Muscle of back (tissue), 11 donors: ENCODE measurements around the gene PPL. TPM values are rescaled to one million over a fixed set of nuclear protein-coding genes. Genes with fewer than 3 reads are reported as not detected.
A peak's percentile ranks its signal among the peaks of the same experiment; 100 is the strongest.
"Not testable (repeated sequence)": the region's sequence is repeated elsewhere in the genome, so short reads cannot be mapped to it uniquely, and the experiment has no call there.

Experiments used
- DNase-seq, 3 donors: peaks; one replicate each; pipeline versions ENCODE4 v3.0.0 to v3.0.0-alpha.2; 2013
- polyA plus RNA-seq, 10 donors: library from polyadenylated mRNA; unstranded; fragments of 120-200 nt; gene quantifications; one replicate each; pipeline ENCODE4 v1.2.1, GENCODE V29; 2013; ENCODE audit not compliant: insufficient read length in 10 of 10

Gene PPL
- polyA plus RNA-seq, 10 donors, result 0.57 to 20.2 (median 1.2) TPM

DNA sequence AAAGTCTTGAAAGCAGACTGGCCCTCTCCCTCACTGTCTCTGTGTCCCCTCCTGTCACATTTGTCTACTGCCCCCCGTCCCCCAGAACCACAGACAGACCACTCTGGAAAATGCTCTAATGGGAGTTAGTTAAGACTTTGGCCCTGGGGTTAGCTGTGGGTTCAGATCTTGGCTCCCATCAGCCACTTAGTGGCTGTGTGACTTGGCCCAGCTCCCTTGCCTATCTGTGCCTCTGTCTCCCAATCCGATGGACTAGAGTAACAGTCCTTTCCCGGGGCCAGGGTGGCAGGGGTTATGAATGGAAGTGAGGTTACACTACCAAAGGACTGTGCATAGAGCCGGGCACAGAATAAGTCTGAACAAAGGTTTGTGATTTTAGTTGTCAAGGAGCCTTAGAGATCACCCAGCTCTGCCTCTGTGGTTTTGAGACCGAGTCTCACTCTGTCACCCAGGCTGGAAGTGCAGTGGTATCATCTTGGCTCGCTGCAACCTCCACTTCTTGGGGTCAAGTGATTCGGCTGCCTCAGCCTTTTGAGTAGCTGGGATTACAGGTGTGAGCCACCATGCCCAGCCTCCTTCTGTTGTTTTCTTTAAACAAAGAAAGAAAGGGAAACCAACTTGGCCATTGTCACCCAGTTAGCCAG lies 23.7 kb downstream of the PPL start:
- no peak for DNase-seq

DNA sequence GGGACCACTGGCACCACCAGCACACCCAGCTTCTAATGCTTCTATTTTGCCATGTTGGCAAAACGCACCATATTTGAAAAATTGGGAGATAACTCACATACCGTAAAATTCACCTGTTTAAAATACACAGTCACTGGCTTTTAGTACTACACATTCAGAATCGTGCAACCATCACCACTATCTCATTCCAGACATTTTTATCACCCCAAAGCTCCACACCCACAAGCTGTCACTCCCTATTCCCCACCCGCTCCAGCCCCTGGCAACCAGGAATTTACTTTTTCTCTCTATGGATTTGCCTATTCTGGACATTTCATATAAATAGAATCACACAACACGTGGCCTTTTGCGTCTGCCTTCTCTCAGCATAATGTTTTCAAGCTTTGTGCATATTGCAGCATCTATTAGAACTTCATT lies 25.0 kb downstream of the PPL start:
- no peak for DNase-seq

GRCh38 chr16:4910828-4911227 lies 26.1 kb downstream of the PPL start:
- DNase-seq, result no peak

GRCh38 chr16:4909825-4910224 lies 27.1 kb downstream of the PPL start:
- no peak for DNase-seq

DNA sequence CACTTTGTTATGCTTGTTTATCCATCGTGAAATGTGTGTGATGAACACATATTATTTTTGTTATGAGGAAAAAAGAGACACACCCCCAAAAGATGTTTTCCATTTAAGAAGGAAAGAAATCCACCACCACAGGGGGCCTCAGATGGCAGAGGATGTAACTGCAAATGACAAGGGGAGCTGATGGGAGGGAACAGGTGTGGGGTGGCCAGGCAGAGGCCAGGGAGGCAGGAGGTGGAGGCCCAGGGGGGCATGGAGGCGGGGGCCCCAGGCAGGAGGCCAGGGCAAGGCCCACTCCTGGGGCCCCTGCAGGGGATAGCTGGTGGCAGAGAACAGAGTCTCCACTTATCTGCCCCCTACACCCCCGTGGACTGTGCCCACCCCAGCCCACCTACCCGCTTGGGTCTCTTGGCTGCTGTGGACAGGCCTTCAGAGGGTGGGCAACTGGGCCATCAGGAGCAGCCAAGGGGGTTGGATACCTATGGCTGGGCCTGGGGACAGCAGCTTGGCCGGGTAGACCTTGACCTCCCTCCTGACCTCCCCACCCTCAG lies 28.0 kb downstream of the PPL start:
- no peak for DNase-seq

DNA sequence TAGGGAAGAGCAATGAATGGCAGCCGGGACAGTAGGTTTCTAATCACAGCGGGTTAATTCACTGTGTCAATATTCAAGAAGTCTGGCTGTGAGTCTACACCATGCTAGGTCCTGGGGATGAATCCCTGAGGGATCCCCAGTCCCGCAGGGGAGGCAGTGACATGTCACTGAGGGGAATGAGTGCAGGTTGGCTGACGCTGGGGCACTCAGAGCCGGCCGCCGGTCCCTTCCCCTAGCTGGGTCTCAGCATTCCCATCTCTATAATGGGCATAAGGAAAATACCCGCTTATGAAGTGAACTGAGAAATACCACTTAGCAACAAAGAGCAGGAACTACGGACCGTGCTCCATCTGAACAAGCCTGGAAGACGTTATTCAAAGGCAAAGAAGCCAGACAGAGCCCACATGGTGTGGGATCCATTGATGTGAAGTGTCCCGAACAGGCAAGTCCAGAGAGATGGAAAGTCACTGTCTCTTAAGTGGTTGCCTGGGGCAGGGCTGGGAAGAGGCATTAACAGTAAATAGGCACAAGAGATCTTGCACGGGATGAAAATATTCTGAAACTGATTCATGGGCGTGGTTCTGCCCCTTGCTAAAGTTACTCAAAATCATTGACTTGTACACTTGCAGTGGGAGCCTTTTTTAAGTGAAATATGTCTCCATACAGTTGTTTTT lies 31.9 kb downstream of the PPL start:
- DNase-seq, result no peak

- DNase-seq, result no peak
Measured at GRCh38 chr16:4904108-4904941, 32.6 kb downstream of the PPL start.

DNA sequence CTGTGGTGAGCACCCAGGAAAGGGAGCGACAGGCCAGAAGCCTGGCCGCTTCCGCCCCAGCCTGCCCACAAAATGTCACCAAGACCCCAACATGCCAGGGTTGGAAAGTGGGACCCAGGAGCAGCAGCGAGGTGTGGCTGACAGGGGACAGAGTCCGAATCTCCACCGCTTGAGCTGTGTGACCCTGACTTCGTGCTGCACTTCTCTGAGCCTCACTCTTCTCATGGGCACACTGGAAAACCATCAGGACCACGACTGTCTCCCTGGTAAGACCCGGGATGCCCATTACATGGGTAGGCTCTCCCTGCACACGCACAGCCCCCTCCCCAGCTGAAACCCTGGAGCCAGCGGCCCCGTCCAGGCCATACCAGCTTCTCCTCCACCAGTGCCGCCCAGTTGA lies 34.9 kb downstream of the PPL start:
- DNase-seq, result no peak

DNA sequence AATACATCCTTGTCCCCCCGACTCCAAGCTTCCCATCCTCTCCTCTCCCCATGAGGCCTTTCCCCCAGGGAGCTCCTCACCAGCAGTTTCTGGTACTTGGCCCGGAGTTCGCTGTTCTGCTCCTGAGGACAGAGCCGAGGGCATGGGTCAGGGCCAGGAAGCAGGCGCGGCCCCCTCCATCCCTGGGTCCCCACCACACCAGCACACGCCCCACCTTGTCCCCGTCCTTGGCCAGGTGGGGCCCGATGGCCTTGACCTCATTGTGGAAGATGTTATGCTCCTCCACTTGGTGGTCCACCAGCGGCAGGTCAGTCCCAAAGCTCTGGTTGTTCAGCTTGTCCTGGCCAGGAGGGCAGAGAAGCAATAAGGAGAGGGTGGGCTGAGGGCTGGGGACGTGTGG lies 36.2 kb downstream of the PPL start:
- no peak for DNase-seq

- DNase-seq, result no peak
Measured at GRCh38 chr16:4900036-4900435, 36.9 kb downstream of the PPL start.

GRCh38 chr16:4899474-4899846 lies 37.5 kb downstream of the PPL start:
- DNase-seq, result no peak

- DNase-seq, result no peak
Measured at GRCh38 chr16:4898811-4899473, 38.0 kb downstream of the PPL start.

GRCh38 chr16:4897328-4897727 lies 39.6 kb downstream of the PPL start:
- DNase-seq, result no peak

GRCh38 chr16:4896761-4897160 lies 40.2 kb downstream of the PPL start:
- DNase-seq, result not testable (repeated sequence)

DNA sequence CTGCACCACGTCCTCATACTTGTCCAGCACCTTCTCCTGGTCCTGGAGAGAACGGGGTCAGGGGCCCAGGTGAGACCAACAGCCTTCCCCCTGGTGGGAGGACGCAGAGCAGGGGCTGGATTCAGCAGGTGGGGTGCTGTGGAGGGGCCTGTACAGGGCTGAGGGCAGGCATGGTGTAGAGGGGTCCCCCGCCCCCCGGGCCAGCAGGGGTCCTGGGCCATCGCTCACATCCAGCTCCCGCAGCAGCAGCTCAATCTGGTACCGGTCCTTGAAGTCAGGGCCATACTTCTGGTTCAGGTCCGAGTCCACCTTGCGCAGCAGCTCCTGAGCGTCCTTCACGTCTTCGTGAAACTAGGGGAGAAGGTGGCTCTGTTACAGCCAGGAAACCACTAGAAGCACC lies 41.6 kb downstream of the PPL start:
- no peak for DNase-seq

DNA sequence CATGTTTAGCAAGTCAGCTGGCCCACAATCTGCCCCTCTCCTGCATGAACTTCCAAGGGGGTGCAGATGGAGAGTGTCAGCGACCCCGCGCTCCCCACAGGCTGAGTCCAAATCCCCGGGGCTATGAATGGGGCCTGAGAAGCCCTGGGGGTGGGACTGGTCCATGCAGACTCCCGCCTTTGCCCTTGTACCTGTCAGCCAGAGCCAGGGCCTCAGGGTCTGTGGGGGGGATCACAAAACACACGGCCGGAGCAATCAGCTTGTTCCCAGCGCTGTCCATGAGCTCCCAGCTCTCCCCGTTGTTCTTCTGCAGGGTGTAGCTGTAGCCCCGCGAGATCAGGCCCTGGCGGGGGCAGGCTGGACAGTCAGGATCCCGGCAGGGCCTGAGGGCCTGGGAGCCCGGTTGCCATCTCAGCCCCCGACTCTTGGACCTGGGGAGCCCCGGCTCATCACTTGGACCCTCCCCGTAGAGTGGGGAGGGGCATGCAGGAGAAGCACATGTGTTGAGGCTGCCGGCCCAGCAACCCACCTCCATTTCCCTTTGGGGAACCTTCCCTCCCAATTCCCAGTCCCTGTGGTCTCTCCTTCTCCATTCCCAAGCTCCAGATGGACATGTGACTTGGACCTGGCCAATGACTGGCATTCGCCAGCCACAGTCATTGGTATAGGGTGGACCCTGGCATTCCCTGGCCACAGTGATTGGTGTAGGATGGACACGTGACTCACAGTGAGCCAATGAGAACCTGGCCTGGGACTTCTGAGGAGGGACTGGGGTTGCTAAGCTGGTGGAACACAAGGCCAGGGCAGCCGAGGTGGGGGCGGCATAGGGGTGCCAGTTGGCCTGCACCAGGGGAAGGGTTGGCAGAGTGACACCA lies 42.4 kb downstream of the PPL start:
- DNase-seq, result no peak

- no peak for DNase-seq
Measured at GRCh38 chr16:4893103-4893862, 43.7 kb downstream of the PPL start.

- peak; percentile 27 to 81 (median 36) for DNase-seq
Measured at GRCh38 chr16:4892361-4893102, 44.4 kb downstream of the PPL start.

GRCh38 chr16:4891886-4892216 lies 45.1 kb downstream of the PPL start:
- no peak for DNase-seq
